AG09309 (cell line): ENCODE measurements around the gene FBXO10.
A peak's percentile ranks its signal among the peaks of the same experiment; 100 is the strongest.

Experiments used
- DNase-seq: peaks from one replicate; pipeline ENCODE4 v3.0.0-alpha.2; 2010; ENCODE audit warnings: low read depth
- H3K4me3 ChIP-seq: 2 replicates; pipeline ENCODE4 v1.5.1; 2011; ENCODE audit warnings: mild to moderate bottlenecking, low read depth, low read length, moderate library complexity; ENCODE audit not compliant: control insufficient read depth
- TF ChIP-seq, protein P1 (sequence below): IDR thresholded peaks from 2 replicates; pipeline ENCODE4 v1.5.1; 2011; ENCODE audit warnings: mild to moderate bottlenecking, low read depth, low read length, inconsistent platforms; ENCODE audit not compliant: insufficient read depth, control insufficient read depth; ENCODE audit errors: missing control alignments

The FBXO10 gene

DNA sequence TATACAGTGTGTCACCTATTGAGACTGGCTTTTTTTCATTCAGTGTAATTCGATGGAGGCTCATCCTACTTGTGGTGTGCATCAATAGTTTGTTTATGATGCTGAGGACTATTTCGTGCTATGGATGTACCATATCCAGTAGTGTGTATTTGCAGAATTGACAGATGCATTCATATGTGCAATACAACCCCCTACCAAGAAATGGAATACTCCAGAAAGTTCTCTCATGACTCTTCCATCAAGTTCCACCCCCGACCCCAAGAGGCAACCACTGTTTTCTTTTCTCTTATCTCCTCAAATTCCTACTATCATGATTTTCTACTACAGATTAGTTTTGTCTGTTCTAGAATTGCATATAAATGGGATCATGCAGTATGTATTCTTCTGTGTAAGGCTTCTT is 21.9 kb downstream of the FBXO10 start:
- TF ChIP-seq, protein P1, sequence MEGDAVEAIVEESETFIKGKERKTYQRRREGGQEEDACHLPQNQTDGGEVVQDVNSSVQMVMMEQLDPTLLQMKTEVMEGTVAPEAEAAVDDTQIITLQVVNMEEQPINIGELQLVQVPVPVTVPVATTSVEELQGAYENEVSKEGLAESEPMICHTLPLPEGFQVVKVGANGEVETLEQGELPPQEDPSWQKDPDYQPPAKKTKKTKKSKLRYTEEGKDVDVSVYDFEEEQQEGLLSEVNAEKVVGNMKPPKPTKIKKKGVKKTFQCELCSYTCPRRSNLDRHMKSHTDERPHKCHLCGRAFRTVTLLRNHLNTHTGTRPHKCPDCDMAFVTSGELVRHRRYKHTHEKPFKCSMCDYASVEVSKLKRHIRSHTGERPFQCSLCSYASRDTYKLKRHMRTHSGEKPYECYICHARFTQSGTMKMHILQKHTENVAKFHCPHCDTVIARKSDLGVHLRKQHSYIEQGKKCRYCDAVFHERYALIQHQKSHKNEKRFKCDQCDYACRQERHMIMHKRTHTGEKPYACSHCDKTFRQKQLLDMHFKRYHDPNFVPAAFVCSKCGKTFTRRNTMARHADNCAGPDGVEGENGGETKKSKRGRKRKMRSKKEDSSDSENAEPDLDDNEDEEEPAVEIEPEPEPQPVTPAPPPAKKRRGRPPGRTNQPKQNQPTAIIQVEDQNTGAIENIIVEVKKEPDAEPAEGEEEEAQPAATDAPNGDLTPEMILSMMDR, result no peak
- no peak for DNase-seq
- H3K4me3 ChIP-seq, result no peak overlapping the region

DNA sequence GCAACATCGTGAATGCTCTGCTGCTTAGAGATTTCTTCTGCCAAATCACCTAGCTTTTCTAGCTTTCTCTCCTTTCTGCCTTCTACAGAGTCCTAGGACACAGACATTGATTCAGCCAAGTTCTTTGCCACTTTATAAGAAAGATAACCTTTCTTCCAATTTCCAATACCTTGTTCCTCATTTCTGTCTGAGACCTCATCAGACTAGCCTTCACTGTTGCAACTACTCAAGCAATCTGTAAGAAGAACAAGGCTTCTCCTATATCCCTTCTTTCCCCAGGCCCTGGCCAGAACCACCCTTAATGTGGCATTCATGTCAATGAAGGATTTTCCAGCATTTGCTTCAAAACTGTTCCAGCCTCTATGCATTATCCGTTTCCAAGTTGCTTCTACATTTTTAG is 24.3 kb downstream of the FBXO10 start:
- TF ChIP-seq, protein P1, result no peak
- DNase-seq, result no peak
- H3K4me3 ChIP-seq, result no peak overlapping the region

DNA sequence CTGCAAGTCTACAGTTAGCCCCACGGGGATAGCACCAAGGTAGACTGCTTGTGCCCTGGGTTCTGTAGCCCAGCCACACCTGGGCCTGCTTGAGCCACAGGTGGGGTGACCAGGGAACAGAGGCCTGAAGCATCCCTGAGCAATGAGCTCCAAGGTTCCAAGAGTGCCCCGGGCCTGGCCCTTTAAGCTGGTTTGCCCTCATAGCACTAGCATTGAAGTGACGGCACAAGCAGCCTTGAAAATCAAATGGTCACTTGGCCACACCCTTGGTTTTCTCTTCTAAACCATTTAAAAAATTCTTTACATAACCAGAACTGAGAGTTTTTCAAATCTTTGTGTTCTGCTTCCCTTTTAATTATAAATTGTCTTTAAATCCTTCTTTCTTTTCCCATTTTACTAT is 24.7 kb downstream of the FBXO10 start:
- H3K4me3 ChIP-seq, result no peak overlapping the region
- DNase-seq, result no peak
- TF ChIP-seq, protein P1, result no peak

DNA sequence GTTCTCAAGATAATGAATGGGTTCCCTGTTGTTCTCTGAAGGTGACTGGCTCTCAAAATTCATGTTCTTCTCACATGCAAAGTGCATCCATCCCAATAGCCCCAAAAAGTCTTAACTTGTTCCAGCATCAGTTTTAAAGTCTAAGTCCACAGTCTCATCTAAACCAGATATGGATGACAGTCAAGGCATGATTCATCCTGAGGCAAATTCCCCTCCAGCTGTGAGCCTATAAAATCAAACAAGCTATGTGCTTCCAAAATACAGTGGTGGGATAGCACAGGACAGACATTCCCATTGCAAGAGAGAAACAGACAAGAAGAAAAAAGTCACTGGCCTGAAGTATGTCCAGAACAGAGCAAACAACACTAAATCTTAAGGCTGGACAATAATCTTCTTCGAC is 25.4 kb downstream of the FBXO10 start:
- H3K4me3 ChIP-seq, result no peak overlapping the region
- TF ChIP-seq, protein P1, result no peak
- DNase-seq, result peak; percentile 62

DNA sequence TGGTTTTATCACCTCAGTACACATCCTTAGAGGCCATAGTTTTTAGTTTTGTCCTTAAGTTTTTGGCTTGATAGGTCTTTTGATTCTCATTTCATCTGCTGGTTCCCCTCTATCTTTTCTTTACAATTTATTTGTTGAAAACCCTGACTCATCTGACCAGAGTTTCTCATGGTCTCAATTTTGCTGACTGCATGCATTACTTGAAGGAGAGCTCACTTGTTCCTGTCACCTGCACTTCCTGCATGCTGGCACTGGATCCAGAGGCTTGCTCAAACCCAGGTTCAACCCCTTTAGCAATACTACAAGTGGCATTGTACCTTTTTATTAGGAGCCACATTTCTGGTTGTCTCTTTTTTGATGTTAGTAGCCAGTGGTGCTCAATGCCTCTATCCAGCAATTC is 26.7 kb downstream of the FBXO10 start:
- TF ChIP-seq, protein P1, result no peak
- DNase-seq, result no peak
- no peak overlapping the region for H3K4me3 ChIP-seq

DNA sequence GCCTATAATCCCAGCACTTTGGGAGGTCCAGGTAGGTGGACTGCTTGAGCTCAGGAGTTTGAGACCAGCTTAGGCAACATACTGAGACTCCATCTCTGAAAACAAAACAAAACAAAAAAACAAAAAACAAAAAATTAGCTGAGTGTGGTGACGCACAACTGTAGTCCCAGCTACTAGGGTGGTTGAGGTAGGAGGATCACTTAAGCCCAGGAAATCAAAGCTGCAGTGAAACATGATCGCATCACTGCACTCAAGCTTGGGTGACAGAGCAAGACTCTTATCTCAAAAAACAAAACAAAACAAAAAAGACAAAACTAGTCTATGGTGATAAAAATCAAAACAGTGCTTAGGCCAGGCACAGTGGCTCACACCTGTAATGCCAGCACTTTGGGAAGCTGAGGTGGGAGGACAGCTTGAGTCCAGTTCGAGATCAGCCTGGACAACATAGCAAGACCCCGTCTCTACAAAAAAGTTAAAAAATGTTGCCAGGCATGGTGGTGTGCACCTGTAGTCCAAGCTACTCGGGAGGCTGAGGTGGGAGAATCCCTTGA is 28.8 kb downstream of the FBXO10 start:
- H3K4me3 ChIP-seq, result no peak overlapping the region
- TF ChIP-seq, protein P1, result no peak
- DNase-seq, result no peak

DNA sequence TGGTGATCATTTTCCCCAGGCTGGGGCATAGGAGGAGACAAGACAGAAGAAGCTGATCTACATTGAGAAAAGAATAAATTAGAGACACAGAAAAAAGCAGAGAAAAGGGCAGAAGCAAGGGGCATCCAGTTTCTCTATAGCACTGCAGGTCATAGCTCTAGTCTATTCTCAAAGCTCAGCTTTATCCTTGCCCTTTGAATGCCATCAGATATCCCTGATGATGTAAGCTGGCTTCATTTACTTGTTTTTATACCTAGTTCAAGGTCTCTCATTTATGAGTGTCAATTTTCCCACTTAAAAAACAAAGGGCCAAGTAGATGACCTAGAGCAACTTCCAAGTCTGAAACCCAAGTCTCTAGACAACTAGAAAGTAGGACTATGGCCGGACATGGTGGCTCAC is 32.7 kb downstream of the FBXO10 start:
- DNase-seq, result no peak
- TF ChIP-seq, protein P1, result no peak
- H3K4me3 ChIP-seq, result no peak overlapping the region
